GM21528 (cell line): ENCODE measurements around the gene MPRIP.

Experiments used
- ATAC-seq: cut with Tn5 transposase; IDR thresholded peaks from one replicate; pipeline ENCODE4 v1.9.1; 2021; ENCODE audit warnings: mild to moderate bottlenecking, moderate library complexity; ENCODE audit not compliant: unreplicated experiment, low FRiP score

The MPRIP gene

DNA sequence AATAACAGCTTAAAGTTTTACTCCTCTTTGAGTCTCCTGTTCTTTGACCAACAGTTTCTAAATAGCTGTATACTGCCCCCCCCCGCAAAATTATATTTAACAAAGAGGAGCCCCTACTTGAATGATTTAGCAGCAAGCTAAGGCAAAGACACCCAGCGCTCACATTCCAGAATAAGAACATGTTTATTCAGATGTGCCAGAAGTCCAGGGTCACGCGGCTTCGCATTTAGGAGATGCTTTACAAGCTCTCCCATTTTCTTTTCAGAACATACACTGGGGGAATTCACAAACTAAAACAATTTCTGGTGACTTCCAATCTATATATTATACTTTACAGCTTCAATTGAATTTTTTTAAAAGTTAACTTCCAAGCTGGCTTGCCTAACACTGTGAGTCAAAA lies 158.6 kb downstream of the MPRIP start:
- no peak for ATAC-seq

- ATAC-seq, result no peak
Measured at GRCh38 chr17:17201271-17201670, 159.0 kb downstream of the MPRIP start.

DNA sequence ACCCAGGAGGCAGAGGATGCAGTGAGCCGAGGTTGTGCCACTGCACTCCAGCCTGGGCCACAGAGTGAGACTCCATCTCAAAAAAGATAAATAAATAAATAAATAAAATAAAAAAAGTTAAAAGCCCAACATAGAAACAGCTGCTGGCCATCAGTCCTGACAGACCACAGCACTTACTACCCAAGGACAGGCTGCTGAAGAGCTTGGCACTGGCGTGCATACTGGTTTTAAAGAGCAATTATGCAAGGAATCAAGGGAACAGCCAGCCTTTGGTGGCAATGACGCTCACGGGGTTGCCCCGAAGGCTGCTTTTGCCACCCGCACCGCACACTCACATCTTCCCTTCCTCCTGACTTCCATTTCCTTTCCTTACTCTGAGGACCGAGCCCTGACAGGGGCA lies 159.7 kb downstream of the MPRIP start:
- no peak for ATAC-seq

- ATAC-seq, result no peak
Measured at GRCh38 chr17:17203173-17203730, 161.0 kb downstream of the MPRIP start.

- no peak for ATAC-seq
Measured at GRCh38 chr17:17204041-17204591, 161.9 kb downstream of the MPRIP start.

GRCh38 chr17:17204635-17205231 lies 162.5 kb downstream of the MPRIP start:
- no peak for ATAC-seq

DNA sequence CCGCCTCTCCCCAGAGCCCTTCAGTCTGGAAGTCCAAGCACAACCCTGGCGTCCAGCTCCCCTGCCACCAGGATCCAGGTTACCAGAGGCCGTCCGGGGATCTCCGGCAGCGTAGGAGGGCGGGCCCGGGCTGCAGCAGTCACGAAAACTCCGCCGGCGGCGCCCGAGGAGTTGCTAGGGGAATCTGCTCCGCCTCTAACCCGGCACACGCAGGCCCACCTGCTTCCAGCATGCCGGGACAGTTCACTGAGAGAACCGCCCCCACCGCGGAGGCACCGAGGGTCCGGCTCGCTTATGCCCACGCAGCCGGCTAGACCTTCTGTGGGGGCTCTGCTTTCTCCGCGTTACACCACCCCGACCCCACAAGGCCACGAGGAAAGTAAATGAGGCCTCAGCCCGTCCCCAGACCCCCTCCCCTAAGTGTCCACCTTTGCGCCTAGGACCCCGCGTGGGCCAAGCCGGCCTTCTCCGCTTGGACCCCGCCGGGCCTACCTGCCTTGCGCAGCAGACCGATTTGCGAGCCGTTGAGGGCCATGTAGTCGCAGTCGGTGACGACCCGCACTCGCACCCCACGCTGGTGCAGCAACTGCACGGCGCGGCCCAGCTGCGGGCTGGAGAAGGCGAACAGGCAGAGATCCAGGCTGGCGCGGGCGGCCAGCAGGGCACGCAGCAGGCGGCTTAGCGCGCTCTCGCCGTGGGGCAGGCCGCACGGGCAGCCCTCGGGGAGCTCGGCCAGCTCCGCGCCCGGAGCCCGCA lies 163.3 kb downstream of the MPRIP start:
- ATAC-seq, result no peak

DNA sequence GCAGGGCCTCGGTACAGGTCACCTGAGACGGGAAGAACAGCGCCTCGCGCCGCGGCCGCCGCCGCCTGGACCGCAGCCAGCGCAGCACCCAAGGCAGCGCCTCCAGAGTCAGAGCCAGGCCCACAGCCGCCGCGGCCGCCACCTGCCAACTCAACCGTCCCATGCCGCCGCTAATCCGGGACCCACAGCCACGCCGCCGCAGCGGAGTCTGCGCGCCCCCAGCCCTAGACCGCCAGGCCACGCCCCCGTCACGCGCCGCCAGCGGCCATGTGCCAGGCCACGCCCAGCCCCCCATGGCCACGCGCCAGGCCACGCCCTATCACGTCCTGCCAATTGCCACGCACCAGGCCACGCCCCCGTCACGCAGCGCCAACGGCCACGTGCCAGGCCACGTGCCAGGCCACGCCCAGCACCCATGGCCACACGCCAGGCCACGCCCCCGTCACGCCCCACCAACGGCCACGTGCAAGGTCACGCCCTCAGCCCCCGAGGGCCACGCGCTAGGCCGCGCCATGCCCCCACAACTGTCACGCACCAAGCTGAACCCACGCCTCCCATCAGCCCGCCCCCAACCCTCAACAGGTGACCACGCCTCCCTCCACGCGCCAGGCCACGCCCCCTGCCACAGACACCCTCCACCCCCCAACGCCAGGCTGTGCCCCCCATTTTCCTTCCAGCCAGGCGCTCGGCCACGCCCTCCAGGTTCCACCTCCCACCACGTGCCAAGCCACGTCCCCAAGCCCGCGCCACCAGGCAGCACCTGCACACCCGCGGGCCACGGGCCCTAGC lies 164.1 kb downstream of the MPRIP start, which contains the start of gene PLD6:
PLD6 (minus strand) TSS at position 210 of the 789 bp plus-strand sequence; CDS start at position 163, 47 bp downstream.
- ATAC-seq, result no peak

GRCh38 chr17:17206913-17207335 lies 164.7 kb downstream of the MPRIP start:
- no peak for ATAC-seq

DNA sequence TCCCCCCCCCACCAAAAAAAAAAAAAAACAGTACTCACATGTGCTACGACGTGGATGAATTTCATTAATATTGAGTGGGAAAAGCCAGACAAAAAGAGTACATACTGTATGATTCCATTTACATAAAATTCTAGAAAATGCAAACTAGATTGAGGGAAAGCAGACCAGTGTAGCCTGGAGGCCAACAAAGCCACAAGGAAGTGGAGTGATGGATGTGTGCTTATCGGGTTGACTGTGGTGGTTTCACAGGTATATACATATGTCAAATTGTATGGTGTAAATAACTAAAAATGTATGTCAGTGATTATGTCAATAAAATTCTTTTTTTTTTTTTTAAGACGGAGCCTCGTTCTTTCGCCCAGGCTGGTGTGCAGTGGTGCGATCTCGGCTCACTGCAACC lies 165.7 kb downstream of the MPRIP start:
- ATAC-seq, result no peak

- ATAC-seq, result no peak
Measured at GRCh38 chr17:17213775-17214174, 171.5 kb downstream of the MPRIP start.

DNA sequence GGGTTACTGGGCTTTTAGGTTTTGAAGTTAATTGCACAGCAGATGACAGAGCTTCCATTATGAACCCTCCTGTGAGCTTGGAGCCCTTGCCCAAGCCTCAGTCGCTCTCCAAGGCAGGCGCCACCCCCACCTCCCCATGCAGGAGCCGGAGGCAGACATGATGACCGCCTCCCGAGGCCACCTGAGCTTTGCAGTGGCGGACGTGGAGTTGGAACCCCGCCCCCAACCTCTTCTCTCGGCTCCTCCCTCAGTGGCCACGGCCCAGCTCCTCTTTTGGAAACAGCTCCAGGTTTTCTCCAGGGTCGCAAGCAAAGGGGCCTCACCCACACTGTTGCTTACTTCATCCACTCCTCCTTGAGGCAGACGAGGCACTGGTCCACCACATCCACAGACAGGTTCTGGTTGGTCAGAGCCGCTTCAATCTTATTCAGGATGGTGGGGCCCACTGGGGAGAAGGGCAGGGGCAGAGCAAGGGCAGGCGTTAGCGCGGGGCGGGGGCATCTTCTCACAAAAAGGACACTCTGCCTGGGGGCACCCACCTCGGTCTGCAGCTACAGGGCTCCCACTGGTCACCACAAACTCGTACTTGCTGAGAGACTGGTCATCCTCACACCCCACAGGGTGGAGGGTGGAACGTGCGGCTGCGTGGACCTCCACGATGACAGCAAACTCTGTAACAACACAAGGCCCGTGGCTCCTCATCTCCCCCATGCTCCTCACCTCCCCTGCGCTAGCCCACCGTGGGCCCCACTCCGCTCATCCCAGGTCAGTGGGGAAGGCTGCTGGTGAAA lies 172.6 kb downstream of the MPRIP start:
- ATAC-seq, result no peak

GRCh38 chr17:17215575-17215974 lies 173.3 kb downstream of the MPRIP start:
- ATAC-seq, result no peak

DNA sequence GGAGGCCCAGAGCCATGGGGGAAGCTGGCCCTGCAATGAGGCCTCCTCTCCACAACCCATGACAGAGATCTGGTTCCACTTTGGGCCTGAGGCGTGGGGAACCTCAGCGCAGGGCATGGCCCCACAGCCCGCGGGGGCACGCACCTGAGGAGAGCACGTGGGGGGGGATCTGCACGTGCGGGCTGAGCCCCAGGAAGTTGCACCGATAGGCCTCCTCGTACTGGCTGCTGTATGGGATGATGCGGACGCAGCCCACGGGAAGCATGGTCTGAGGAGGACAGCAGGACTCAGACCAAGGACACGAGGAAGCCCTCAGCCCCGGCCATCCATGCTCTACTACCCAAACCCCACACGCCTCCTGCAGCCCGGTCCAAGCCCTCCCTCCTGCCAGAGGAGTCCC lies 174.0 kb downstream of the MPRIP start:
- ATAC-seq, result no peak

DNA sequence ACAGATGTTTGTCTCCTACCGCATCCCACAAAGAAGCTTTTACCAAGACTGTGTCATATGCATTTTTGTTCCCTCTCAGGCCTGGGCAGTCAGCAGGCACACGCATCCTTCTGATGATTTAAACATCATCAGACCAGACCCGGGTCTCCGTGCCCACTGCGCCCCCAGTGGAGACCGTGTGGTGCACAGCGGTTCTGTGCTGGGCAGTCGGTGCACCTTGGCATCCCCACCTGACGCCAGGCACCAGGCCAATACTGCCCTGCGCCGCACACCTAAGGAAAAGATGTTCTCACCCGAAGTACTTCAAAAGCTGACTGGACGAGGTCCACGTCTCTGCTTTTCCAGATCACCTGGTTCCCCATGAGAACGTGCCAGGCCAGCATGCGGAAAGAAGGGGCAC lies 174.5 kb downstream of the MPRIP start:
- ATAC-seq, result no peak

DNA sequence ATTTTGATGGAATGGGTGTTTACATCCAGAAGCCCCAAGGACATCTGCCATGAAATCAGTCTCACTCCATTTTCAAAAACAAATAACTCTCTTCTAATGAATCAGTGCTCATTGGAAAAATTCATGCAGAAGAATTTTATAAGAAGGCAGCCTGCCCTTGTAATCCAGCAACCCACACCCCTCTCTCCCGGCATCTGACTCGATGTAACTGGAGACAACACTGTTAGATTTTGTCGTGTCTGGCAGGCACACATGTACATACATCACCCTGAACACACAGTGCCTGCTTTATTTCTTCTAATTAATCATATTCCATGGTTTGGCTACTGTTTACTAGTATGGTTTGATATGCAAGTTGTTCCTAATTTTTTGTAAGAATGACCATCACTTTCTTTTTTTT lies 175.7 kb downstream of the MPRIP start:
- ATAC-seq, result no peak

DNA sequence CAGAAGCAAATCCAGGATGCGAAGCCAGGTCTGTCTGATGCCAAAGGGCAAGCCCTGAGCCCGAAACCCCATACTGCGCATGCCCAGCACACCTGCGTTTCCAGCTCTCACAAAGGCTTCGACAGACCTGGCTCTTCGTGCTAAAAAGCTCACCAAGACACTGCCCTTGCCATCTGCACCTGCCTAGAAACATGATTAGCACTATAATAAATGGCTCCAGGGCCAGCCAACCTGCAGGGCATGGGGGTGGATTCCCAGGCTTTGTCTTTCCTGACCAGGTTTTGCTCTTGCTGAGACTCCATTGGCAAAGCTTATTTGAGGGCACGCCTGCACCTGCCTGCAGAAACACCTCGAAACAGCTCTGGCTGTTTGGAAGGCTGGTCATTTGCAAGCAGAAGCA lies 178.3 kb downstream of the MPRIP start:
- no peak for ATAC-seq

GRCh38 chr17:17221329-17221728 lies 179.1 kb downstream of the MPRIP start:
- ATAC-seq, result no peak

DNA sequence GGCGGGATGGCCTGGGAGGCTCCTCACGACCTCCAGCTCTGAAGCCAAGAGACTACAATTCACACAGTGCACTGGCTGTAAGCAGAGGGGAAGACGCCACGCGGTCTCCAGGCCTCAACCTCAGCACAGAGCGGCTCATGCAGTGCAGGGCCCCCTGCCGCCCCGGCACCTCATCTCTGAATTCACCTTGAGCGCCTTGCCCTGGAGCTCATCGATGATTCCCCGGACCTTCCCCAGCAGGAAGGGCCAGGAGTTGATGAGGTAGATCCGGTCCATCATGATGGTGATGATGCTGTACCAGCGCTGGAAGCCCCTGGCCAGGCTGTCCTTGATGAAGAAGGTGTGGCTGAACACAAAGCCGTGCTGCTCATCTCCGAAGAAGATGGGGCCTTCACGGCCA lies 181.5 kb downstream of the MPRIP start:
- no peak for ATAC-seq

GRCh38 chr17:17224137-17224536 lies 181.9 kb downstream of the MPRIP start:
- ATAC-seq, result no peak
